Mesendoderm (in vitro differentiated cells): ENCODE data around the gene CSF3R.
"Not testable (repeated sequence)": the region's sequence is repeated elsewhere in the genome, so short reads cannot be mapped to it uniquely, and the experiment has no call there.

Source experiments
- DNase-seq: peaks from one replicate; pipeline ENCODE4 v3.0.0; 2013
- H2AK5ac ChIP-seq: 2 replicates; pipeline ENCODE4 v1.6.1; 2013; ENCODE audit warnings: low read length, inconsistent platforms
- H2BK120ac ChIP-seq: 2 replicates; pipeline ENCODE4 v1.6.1; 2013; ENCODE audit warnings: low read depth, mild to moderate bottlenecking, low read length, moderate library complexity, mixed read lengths
- H2BK15ac ChIP-seq: replicated peaks from 2 replicates; pipeline ENCODE4 v1.6.1; 2013; ENCODE audit warnings: low read depth, mild to moderate bottlenecking, moderate library complexity
- H2BK5ac ChIP-seq: 2 replicates; pipeline ENCODE4 v1.6.1; 2013; ENCODE audit warnings: low read length, inconsistent platforms
- H3K18ac ChIP-seq: 2 replicates; pipeline ENCODE4 v1.6.1; 2013; ENCODE audit warnings: mild to moderate bottlenecking, low read length, mixed read lengths
- H3K23ac ChIP-seq: one replicate; pipeline ENCODE4 v1.6.1; 2013; ENCODE audit warnings: low read length
- H3K27ac ChIP-seq: 2 replicates; pipeline ENCODE4 v1.5.1; 2013; ENCODE audit warnings: low read depth, mild to moderate bottlenecking, inconsistent platforms, low read length, moderate library complexity
- H3K27me3 ChIP-seq: 2 replicates; pipeline ENCODE4 v1.6.1; 2013; ENCODE audit warnings: low read length, control low read depth, mild to moderate bottlenecking, inconsistent platforms; ENCODE audit not compliant: insufficient read depth, poor library complexity
- H3K36me3 ChIP-seq: 2 replicates; pipeline ENCODE4 v1.6.1; 2013; ENCODE audit warnings: low read length, inconsistent platforms; ENCODE audit not compliant: control insufficient read depth, insufficient read depth
- H3K4ac ChIP-seq: one replicate; pipeline ENCODE4 v1.6.1; 2013; ENCODE audit warnings: low read depth, mild to moderate bottlenecking, low read length, moderate library complexity
- H3K4me1 ChIP-seq: 2 replicates; pipeline ENCODE4 v1.6.1; 2013; ENCODE audit warnings: low read depth, low read length, inconsistent platforms; ENCODE audit not compliant: control insufficient read depth
- H3K4me2 ChIP-seq: 2 replicates; pipeline ENCODE4 v1.6.1; 2013; ENCODE audit warnings: low read length
- H3K4me3 ChIP-seq: 2 replicates; pipeline ENCODE4 v1.5.1; 2013; ENCODE audit warnings: mild to moderate bottlenecking, low read length
- H3K56ac ChIP-seq: one replicate; pipeline ENCODE4 v1.6.1; 2013; ENCODE audit warnings: low read length
- H3K79me1 ChIP-seq: 2 replicates; pipeline ENCODE4 v1.6.1; 2013; ENCODE audit warnings: low read length, inconsistent platforms
- H3K79me2 ChIP-seq: 2 replicates; pipeline ENCODE4 v1.6.1; 2013; ENCODE audit warnings: mild to moderate bottlenecking, low read length; ENCODE audit not compliant: control insufficient read depth, insufficient read depth
- H3K9ac ChIP-seq: 2 replicates; pipeline ENCODE4 v1.6.1; 2013; ENCODE audit warnings: low read length, inconsistent platforms
- H4K5ac ChIP-seq: one replicate; pipeline ENCODE4 v1.6.1; 2013; ENCODE audit warnings: low read length
- H4K8ac ChIP-seq: one replicate; pipeline ENCODE4 v1.6.1; 2013; ENCODE audit warnings: low read depth, mild to moderate bottlenecking, control low read depth, low read length, moderate library complexity
- WGBS: extraction: QIAGEN DNeasy Blood & Tissue Kit; methylation state at CpG from one replicate; pipeline ENCODE4 v1.1.7; 2013; ENCODE audit warnings: low lambda C conversion rate, missing lambda C conversion rate; ENCODE audit not compliant: insufficient coverage; ENCODE audit errors: extremely low coverage; 5-methylcytosine and 5-hydroxymethylcytosine counted together

Gene CSF3R

DNA sequence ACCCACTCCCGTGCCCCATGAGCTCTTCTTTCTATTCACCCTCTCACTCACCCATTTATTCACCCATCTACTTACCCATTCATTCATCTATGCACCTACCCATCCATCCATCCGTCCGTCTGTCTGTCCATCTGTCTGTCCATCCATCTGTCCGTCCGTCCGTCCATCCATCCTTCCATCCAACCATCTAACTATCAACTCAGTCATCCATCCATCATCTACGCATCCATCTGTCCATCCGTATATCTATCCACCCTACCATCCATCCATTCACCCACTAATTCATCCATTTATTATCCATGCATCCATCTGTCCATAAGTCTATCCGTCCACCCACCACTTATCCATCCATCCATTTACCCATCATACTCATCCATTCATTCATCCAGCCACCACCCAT, 10.8 kb upstream of the CSF3R start:
- Histone ChIP-seq H3K4me3 (no peak overlapping the region), H2AK5ac (no peak overlapping the region), H3K79me1 (no peaks in the 10 kb centered on the region), H3K23ac (no peak overlapping the region), H3K18ac (no peak overlapping the region), H3K9ac (no peak overlapping the region), H3K4me1 (peaks cover 4% of the 10 kb centered on the region), H3K79me2 (no peaks in the 10 kb centered on the region), H2BK5ac (no peak overlapping the region), H3K56ac (no peak overlapping the region), H3K27me3 (no peaks in the 10 kb centered on the region), H2BK120ac (no peak overlapping the region), H4K8ac (no peak overlapping the region), H3K4ac (no peak overlapping the region), H3K27ac (no peak overlapping the region), H2BK15ac (no peak overlapping the region), H3K4me2 (no peak overlapping the region), H3K36me3 (no peaks in the 10 kb centered on the region), H4K5ac (no peak overlapping the region)
- WGBS: 100% methylated on average over 2 of the region's 9 CpGs
- no peak for DNase-seq

DNA sequence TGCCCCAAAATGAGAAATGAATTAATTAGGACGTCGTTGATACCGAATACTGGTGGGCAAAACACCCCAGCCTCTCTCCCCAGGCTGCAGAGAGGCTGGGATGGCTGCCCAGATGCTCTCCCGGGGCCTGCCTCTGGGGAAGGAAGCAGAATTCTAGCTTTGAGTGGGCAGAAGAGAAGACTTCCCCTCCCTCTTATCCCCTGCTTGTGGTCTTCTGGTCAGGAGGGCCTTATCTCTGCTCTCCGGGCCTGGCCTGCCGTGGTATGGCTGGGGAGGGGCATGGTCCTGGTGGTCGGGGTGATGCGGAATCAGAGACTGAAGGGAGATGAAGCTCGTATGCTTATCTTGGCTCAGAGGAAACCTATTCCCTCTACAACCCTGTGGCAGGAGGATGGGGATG, 9.8 kb upstream of the CSF3R start:
- no peak overlapping the region for H4K8ac ChIP-seq
- H3K36me3 ChIP-seq: no peaks in the 10 kb centered on the region
- H3K56ac ChIP-seq: no peak overlapping the region
- no peak overlapping the region for H3K27ac ChIP-seq
- H3K18ac ChIP-seq: no peak overlapping the region
- H4K5ac ChIP-seq: no peak overlapping the region
- H3K27me3 ChIP-seq: no peaks in the 10 kb centered on the region
- H2BK15ac ChIP-seq: no peak overlapping the region
- H2AK5ac ChIP-seq: no peak overlapping the region
- peaks cover 4% of the 10 kb centered on the region for H3K4me1 ChIP-seq
- H2BK120ac ChIP-seq: no peak overlapping the region
- DNase-seq: peak; percentile 40
- no peak overlapping the region for H3K4me3 ChIP-seq
- H3K23ac ChIP-seq: no peak overlapping the region
- no peaks in the 10 kb centered on the region for H3K79me2 ChIP-seq
- H3K4me2 ChIP-seq: no peak overlapping the region
- WGBS: no CpG with 5 or more reads among the region's 9 CpGs
- no peaks in the 10 kb centered on the region for H3K79me1 ChIP-seq
- no peak overlapping the region for H3K4ac ChIP-seq
- H3K9ac ChIP-seq: no peak overlapping the region
- no peak overlapping the region for H2BK5ac ChIP-seq

DNA sequence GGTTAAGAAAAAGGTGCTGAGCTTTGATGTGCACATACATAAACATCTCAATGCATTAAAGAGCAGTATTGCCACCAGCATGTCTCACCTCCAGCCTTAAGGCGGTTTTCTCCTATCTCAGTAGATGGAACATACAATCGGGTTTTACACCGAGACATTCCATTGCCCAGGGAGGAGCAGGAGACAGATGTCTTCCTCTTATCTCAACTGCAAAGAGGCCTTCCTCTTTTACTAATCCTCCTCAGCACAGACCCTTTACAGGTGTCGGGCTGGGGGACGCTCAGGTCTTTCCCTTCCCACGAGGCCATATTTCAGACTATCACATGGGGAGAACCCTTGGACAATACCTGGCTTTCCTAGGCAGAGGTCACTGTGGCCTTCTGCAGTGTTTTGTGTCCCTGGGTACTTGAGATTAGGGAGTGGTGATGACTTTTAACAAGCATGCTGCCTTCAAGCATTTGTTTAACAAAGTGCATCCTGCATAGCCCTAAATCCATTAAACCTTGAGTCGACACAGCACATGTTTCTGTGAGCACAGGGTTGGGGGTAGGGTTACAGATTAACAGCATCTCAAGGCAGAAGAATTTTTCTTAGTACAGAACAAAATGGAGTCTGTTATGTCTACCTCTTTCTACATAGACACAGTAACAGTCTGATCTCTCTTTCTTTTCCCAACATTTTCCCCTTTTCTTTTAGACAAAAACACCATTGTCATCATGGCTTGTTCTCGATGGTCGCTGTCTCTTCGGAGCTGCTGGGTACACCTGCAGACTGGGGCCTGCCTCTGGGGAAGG, 6.7 kb upstream of the CSF3R start:
- H4K8ac ChIP-seq, H3K79me1 ChIP-seq, H3K23ac ChIP-seq, H3K9ac ChIP-seq, H3K56ac ChIP-seq, H4K5ac ChIP-seq, H3K4ac ChIP-seq, H3K18ac ChIP-seq, H2BK120ac ChIP-seq, H2BK5ac ChIP-seq, H3K27me3 ChIP-seq, H3K4me1 ChIP-seq, H2BK15ac ChIP-seq, H3K36me3 ChIP-seq, H3K4me2 ChIP-seq, H3K4me3 ChIP-seq, H3K79me2 ChIP-seq, H2AK5ac ChIP-seq, DNase-seq: not testable (repeated sequence)
- no CpG with 5 or more reads among the region's 10 CpGs for WGBS
- peak overlapping the region; percentile 45 for H3K27ac ChIP-seq

DNA sequence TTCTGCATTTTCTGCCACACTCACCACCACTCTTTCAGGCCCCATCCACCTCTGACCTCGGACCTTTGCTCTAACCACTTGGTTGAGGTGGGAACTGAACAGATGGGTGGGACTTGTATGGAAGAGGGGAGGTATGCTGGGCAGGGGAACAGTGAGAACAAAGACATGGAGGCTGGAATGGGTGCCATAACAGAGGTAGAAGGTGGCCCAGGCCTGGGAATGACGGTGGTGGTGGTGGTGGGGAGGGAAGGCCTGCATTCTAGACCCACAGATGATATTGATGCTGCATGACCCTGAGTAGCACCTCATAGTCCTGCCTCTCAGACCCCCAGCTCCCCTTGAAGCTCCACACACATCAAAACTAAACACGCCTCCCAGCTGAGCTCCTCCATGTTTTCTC, 5.2 kb upstream of the CSF3R start:
- Histone ChIP-seq H3K27ac (no peak overlapping the region), H2AK5ac (peak overlapping the region; percentile 89), H3K4me3 (no peak overlapping the region), H3K18ac (no peak overlapping the region), H3K4me2 (no peak overlapping the region), H3K27me3 (no peaks in the 10 kb centered on the region), H3K36me3 (no peaks in the 10 kb centered on the region), H4K5ac (no peak overlapping the region), H2BK5ac (no peak overlapping the region), H3K23ac (no peak overlapping the region), H3K4me1 (peaks cover 4% of the 10 kb centered on the region), H2BK15ac (no peak overlapping the region), H2BK120ac (no peak overlapping the region), H3K56ac (peak overlapping the region; percentile 22), H3K9ac (no peak overlapping the region), H4K8ac (no peak overlapping the region), H3K4ac (peak overlapping the region; percentile 10), H3K79me2 (no peaks in the 10 kb centered on the region), H3K79me1 (no peaks in the 10 kb centered on the region)
- DNase-seq: no peak
- WGBS: no CpG with 5 or more reads among the region's 3 CpGs

DNA sequence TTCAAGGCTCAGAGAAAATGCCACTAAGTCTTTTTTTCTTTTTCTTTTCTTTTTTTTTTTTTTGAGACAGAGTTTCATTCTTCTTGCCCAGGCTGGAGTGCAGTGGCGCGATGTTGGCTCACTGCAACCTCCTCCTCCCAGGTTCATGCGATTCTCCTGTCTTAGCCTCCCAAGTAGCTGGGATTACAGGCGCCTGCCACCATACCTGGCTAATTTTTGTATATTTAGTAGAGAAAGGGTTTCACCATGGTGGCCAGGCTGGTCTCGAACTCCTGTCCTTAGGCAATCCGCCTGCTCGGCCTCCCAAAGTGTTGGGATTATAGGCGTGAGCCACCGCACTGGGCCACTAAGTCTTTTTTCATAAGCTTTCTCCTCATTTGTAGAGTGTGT, 4.6 kb upstream of the CSF3R start:
- H3K27me3 ChIP-seq, H3K79me1 ChIP-seq, H3K4me3 ChIP-seq, H3K79me2 ChIP-seq, H2BK5ac ChIP-seq, H2AK5ac ChIP-seq, H3K9ac ChIP-seq, H3K36me3 ChIP-seq, H4K5ac ChIP-seq, DNase-seq, H3K4ac ChIP-seq, H3K18ac ChIP-seq, H3K23ac ChIP-seq, H3K4me1 ChIP-seq, H3K27ac ChIP-seq, H3K4me2 ChIP-seq, H2BK15ac ChIP-seq, H3K56ac ChIP-seq, H4K8ac ChIP-seq, H2BK120ac ChIP-seq: not testable (repeated sequence)
- no CpG with 5 or more reads among the region's 9 CpGs for WGBS
